ENCODE results near the gene ANKRD28.

- TF ChIP-seq CTCF (IDR thresholded peaks at IDR 0.05; ENCODE audit: low read length) (no peak), EZH2 (optimal IDR thresholded peaks at IDR 0.05; ENCODE audit: low read depth, low read length) (no peak)
Measured at GRCh38 chr3:15703346-15703745, 94.4 kb downstream of the ANKRD28 start.
